Measurements from ENCODE around the gene KPNA2. TPM values are rescaled to one million over a fixed set of nuclear protein-coding genes. Genes with fewer than 3 reads are reported as not detected.
A peak's percentile ranks its signal among the peaks of the same experiment; 100 is the strongest.
"Not testable (repeated sequence)": the region's sequence is repeated elsewhere in the genome, so short reads cannot be mapped to it uniquely, and the experiment has no call there.

KPNA2 gene
- polyA plus RNA-seq, 6 donors from 2014 or later, result 24.2 to 59.9 (median 30.2) TPM

DNA sequence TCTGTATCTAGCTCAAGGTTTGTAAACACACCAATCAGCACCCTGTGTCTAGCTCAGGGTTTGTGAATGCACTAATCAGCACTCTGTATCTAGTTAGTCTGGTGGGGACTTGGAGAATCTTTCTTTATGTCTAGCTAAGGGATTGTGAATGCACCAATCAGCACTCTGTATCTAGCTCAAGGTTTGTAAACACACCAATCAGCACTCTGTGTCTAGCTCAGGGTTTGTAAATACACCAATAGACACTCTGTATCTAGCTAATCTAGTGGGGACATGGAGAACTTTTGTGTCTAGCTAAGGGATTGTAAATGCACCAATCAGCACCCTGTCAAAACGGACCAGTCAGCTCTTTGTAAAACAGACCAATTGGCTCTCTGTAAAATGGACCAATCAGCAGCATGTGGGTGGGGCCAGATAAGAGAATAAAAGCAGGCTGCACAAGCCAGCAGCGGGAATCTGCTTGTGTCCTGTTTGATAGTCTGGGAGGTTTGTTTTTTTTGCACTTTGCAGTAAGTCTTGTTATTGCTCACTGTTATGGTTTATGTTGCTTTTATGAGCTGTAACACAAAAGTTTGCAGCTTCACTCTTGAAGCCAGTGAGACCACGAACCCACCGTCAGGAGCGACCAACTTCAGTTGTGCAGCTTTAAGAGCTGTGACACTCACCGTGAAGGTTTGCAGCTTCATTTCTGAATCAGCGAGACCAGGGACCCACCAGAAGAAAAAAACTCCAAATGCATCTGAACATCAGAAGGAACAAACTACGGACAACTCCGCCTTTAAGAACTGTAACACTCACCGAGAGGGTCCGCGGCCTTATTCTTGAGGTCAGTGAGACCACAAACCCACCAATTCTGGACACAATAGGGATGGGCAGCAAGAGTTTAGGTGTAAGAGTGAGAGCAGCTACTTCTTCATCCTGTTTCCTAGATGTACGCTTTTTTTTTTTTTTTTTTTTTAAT is 46.0 kb downstream of the KPNA2 start:
- ATAC-seq (ENCODE audit: low read depth in 2 of 2); H3K27me3 Mint-ChIP-seq; H3K4me3 Mint-ChIP-seq; H3K36me3 Mint-ChIP-seq; H3K9me3 Mint-ChIP-seq; DNase-seq: not testable (repeated sequence)
- peak overlapping the region in 1 of 6 donors; percentile 41 for H3K27ac Mint-ChIP-seq
- peaks cover 10 to 16% (median 16%) of the 10 kb centered on the region in 3 donors for H3K4me1 Mint-ChIP-seq

DNA sequence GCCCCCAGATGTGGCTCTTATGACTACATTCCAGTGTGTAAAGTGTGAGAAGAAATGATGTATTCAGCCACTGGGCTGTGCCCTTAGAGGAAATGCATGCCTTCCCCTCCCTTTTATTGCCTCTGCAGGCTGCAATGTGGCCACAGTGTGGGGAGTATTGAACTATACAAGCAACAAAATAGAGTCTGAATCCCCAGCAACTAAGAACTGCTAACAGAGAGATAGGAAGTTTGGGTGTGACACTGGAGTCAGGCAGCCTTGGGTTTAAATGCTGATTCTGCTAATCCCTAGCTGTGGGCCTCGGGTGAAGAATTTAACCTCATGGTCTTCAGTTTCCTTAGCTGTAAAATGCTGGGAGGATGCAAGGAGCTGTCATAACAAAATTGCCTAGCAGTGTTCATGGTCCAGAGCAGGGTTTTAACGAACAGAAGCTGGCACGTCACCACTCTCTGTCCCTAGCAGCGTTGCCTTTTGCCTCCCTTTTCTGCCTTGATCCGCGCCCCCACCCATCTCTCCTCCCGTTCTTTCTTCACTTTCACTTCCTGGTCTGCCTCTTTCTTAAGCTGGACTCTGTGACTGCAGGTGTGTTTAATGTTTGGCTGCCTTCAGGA is 50.3 kb downstream of the KPNA2 start:
- Mint-ChIP-seq H3K27me3 (no peaks in the 10 kb centered on the region), H3K4me1 (peaks cover 27 to 47% (median 42%) of the 10 kb centered on the region in 3 donors), H3K27ac (peak overlapping the region; percentile 13 to 96 (median 90)), H3K36me3 (peaks cover 0 to 7% of the 10 kb centered on the region in 2 donors), H3K4me3 (peak overlapping the region; percentile 6 to 92 (median 76)), H3K9me3 (peaks cover 0 to 8% (median 3%) of the 10 kb centered on the region in 7 donors)
- peak; percentile 84 to 87 for ATAC-seq (ENCODE audit: low read depth in 2 of 2)
- DNase-seq, result peak; percentile 58

DNA sequence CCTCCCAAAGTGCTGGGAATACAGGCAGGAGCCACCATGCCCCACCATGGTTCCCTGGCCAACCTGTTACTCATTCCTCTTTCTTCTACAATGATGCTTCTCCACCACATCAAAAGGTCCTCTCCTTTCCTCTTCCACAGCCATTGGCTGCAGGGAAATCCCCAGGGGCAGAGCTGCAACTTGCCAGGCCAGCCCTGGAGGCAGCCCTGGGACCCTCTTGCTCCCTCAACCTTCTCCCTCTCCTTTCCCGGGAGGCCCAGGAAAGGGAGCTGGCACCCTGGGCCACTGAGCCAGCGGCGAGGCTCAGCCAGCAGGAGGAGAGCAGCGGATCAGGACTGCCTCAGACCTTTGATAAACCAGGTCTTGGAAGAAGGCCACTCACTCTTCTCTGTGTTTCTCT is 51.1 kb downstream of the KPNA2 start:
- not testable (repeated sequence) for DNase-seq; H3K36me3 Mint-ChIP-seq; H3K9me3 Mint-ChIP-seq; ATAC-seq (ENCODE audit: low read depth in 2 of 2); H3K27me3 Mint-ChIP-seq
- Mint-ChIP-seq H3K27ac (peak overlapping the region; percentile 69 to 96 (median 92)), H3K4me3 (peak overlapping the region; percentile 6 to 92 (median 77)), H3K4me1 (peaks cover 27 to 47% (median 42%) of the 10 kb centered on the region in 3 donors)

DNA sequence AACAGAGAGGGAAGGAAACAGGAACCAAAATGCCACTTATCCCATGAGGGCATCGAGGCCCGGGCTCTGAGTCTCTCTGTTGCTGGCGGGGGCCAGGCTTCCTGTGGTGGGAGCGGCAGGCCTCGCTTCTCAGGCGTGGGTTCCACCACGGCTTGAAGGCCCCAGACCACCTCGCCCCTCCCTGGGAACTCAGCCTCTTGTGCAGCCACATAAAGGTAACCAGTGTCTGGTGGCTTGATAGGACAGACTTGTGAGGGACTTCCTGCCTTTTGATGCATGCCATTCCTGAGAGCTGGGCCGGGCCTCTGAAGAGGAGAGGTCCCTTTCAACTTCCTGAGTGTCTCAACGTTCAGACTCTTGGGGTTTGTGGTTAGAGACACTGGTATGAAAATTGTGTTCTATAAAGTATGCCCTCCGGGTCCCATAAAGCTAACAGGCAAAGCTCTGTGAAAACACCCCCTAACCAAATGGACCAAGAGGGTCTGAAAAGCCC is 51.6 kb downstream of the KPNA2 start:
- Mint-ChIP-seq H3K27ac (peak overlapping the region; percentile 69 to 96 (median 92)), H3K4me1 (peaks cover 27 to 47% (median 42%) of the 10 kb centered on the region in 3 donors), H3K4me3 (peak overlapping the region; percentile 24 to 92 (median 77))
- DNase-seq (peak; percentile 24), ATAC-seq (ENCODE audit: low read depth in 2 of 2) (peak; percentile 29 to 38)
- H3K36me3 Mint-ChIP-seq, H3K9me3 Mint-ChIP-seq, H3K27me3 Mint-ChIP-seq: not testable (repeated sequence)

- no peak for ATAC-seq (ENCODE audit: low read depth in 2 of 2)
- Mint-ChIP-seq H3K9me3 (no peaks in the 10 kb centered on the region), H3K36me3 (no peaks in the 10 kb centered on the region), H3K27ac (peak overlapping the region in 4 of 6 donors; percentile 5 to 76 (median 41)), H3K4me3 (peak overlapping the region in 7 of 8 donors; percentile 24 to 92 (median 71)), H3K27me3 (no peaks in the 10 kb centered on the region), H3K4me1 (peaks cover 27 to 47% (median 42%) of the 10 kb centered on the region in 3 donors)
- DNase-seq, result no peak
Observed at GRCh38 chr17:68087851-68088250, 52.3 kb downstream of the KPNA2 start.

DNA sequence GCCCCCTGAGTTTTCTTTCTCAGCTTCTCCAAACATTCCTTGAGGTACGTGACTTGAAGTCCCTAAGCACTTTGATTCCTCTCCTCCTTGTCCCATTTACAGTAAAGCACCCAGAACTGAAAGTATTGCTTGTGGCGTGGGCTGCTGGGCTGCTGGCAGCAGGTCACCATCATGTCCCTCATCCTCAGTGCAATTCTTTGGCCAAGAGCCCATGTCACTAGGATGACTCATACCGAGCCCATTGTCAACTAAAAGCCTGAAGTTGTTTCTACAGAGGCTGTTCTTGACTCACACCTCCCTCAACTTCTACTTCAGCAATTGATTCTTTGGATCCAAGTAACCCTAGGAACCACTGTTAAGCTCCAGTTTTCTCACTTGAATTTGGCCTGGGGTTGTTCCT is 54.3 kb downstream of the KPNA2 start:
- no peaks in the 10 kb centered on the region for H3K27me3 Mint-ChIP-seq
- no peaks in the 10 kb centered on the region for H3K36me3 Mint-ChIP-seq
- no peaks in the 10 kb centered on the region for H3K9me3 Mint-ChIP-seq
- no peak overlapping the region for H3K27ac Mint-ChIP-seq
- no peak for ATAC-seq (ENCODE audit: low read depth in 2 of 2)
- H3K4me1 Mint-ChIP-seq, result peaks cover 27 to 47% (median 42%) of the 10 kb centered on the region in 3 donors
- no peak for DNase-seq
- no peak overlapping the region for H3K4me3 Mint-ChIP-seq

GRCh38 chr17:68094481-68095078 is 59.0 kb downstream of the KPNA2 start:
- no peaks in the 10 kb centered on the region for H3K36me3 Mint-ChIP-seq
- H3K9me3 Mint-ChIP-seq, result no peaks in the 10 kb centered on the region

GRCh38 chr17:68095205-68095811 is 59.8 kb downstream of the KPNA2 start:
- Mint-ChIP-seq H3K4me3 (no peak overlapping the region), H3K4me1 (peaks cover 0 to 4% (median 0%) of the 10 kb centered on the region in 3 donors), H3K36me3 (no peaks in the 10 kb centered on the region), H3K9me3 (peaks cover 0 to 2% (median 0%) of the 10 kb centered on the region in 7 donors), H3K27ac (no peak overlapping the region), H3K27me3 (no peaks in the 10 kb centered on the region)
- DNase-seq (no peak), ATAC-seq (ENCODE audit: low read depth in 2 of 2) (no peak)

More at GRCh38 chr17:68094481-68095078, 59.0 kb downstream of the KPNA2 start:
- peaks cover 0 to 5% (median 3%) of the 10 kb centered on the region in 3 donors for H3K4me1 Mint-ChIP-seq
- no peaks in the 10 kb centered on the region for H3K27me3 Mint-ChIP-seq
- DNase-seq, result no peak
- H3K27ac Mint-ChIP-seq, result peak overlapping the region in 1 of 6 donors; percentile 57
- no peak overlapping the region for H3K4me3 Mint-ChIP-seq
- no peak for ATAC-seq (ENCODE audit: low read depth in 2 of 2)

- H3K9me3 Mint-ChIP-seq, result peaks cover 0 to 2% (median 0%) of the 10 kb centered on the region in 7 donors
Observed at GRCh38 chr17:68096111-68096510, 60.6 kb downstream of the KPNA2 start.

More at GRCh38 chr17:68096111-68096510, 60.6 kb downstream of the KPNA2 start:
- no peaks in the 10 kb centered on the region for H3K36me3 Mint-ChIP-seq
- no peaks in the 10 kb centered on the region for H3K27me3 Mint-ChIP-seq
- H3K4me3 Mint-ChIP-seq, result no peak overlapping the region
- ATAC-seq (ENCODE audit: low read depth in 2 of 2) (no peak), DNase-seq (no peak)
- no peak overlapping the region for H3K27ac Mint-ChIP-seq
- H3K4me1 Mint-ChIP-seq, result peaks cover under 1 to 8% (median 3%) of the 10 kb centered on the region in 3 donors

Other genes starting within 250 kb of the KPNA2 start
- 10 to 100 TPM; 13.0 to 41.5 (median 14.6) TPM for gene BPTF, start 210.2 kb upstream of the KPNA2 start, polyA plus RNA-seq (ENCODE audit: low read depth in 6 of 6)
- gene C17orf58, start 39.3 kb upstream of the KPNA2 start, polyA plus RNA-seq (ENCODE audit: low read depth in 6 of 6), result 1 to 10 TPM in 3 of 6 donors, under 1 TPM in 2, not detected in 1; 0.43 to 3.0 (median 1.5) TPM
- 100 to 1,000 TPM in 3 of 6 donors, 10 to 100 TPM in 3; 92.7 to 152 (median 106) TPM for gene AMZ2, start 212.3 kb downstream of the KPNA2 start, polyA plus RNA-seq (ENCODE audit: low read depth in 6 of 6)

All from naive B cell (primary cell).